ENCODE data around the gene ASRGL1. TPM values are rescaled to one million over a fixed set of nuclear protein-coding genes. Genes with fewer than 3 reads are reported as not detected.
A peak's percentile ranks its signal among the peaks of the same experiment; 100 is the strongest.

ASRGL1 gene
- total and polyA plus RNA-seq, 3 donors from 2014 or later: 101 to 295 (median 119) TPM

DNA sequence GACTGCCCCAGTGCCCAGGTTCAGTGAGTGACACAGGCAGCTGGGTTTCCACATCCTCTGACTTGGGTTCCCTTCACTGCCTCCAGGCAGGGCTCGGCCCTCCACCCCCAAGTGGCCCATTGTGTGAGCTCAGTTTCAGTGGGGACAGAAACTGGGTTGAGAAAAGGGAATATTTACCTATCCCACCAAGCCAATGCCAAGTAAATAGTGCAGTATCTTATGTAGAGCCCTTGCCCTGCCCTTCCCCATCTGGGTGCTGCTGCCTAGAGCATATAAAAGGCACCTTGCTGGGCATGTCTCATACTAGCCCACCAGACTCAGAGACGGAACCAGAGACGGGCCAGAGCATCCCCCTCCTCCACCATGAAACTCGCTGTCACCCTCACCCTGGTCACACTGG, 81.5 kb downstream of the ASRGL1 start, which contains the start of gene SCGB1A1:
TSS of gene SCGB1A1 (plus strand) at position 301 of the 400 bp plus-strand sequence. CDS start at position 364, 63 bp downstream.
- H3K27ac ChIP-seq: peak within 1 kb of the TSS; percentile 39 to 77
- no peak within 1 kb of the TSS for H3K4me3 ChIP-seq
- TF ChIP-seq POLR2A (IDR thresholded peaks at IDR 0.05): no peak
- TF ChIP-seq, protein P1, sequence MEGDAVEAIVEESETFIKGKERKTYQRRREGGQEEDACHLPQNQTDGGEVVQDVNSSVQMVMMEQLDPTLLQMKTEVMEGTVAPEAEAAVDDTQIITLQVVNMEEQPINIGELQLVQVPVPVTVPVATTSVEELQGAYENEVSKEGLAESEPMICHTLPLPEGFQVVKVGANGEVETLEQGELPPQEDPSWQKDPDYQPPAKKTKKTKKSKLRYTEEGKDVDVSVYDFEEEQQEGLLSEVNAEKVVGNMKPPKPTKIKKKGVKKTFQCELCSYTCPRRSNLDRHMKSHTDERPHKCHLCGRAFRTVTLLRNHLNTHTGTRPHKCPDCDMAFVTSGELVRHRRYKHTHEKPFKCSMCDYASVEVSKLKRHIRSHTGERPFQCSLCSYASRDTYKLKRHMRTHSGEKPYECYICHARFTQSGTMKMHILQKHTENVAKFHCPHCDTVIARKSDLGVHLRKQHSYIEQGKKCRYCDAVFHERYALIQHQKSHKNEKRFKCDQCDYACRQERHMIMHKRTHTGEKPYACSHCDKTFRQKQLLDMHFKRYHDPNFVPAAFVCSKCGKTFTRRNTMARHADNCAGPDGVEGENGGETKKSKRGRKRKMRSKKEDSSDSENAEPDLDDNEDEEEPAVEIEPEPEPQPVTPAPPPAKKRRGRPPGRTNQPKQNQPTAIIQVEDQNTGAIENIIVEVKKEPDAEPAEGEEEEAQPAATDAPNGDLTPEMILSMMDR (IDR thresholded peaks at IDR 0.05): no peak
- H3K4me1 ChIP-seq: peaks cover 15% of the 10 kb centered on the region
- H3K36me3 ChIP-seq (ENCODE audit: low read depth, missing control alignments): no peaks in the 10 kb centered on the region
- H3K9me3 ChIP-seq: no peaks in the 10 kb centered on the region
- H3K27me3 ChIP-seq: no peaks in the 10 kb centered on the region
- 78% methylated on average over 4 of the region's 4 CpGs; no CpG with 5 or more reads in 1 of the 2 donors for WGBS, 2 donors
- DNase-seq: no peak
- intact Hi-C loops (cut with DNase I; ENCODE audit: low total_unique reads): no loop called here

DNA sequence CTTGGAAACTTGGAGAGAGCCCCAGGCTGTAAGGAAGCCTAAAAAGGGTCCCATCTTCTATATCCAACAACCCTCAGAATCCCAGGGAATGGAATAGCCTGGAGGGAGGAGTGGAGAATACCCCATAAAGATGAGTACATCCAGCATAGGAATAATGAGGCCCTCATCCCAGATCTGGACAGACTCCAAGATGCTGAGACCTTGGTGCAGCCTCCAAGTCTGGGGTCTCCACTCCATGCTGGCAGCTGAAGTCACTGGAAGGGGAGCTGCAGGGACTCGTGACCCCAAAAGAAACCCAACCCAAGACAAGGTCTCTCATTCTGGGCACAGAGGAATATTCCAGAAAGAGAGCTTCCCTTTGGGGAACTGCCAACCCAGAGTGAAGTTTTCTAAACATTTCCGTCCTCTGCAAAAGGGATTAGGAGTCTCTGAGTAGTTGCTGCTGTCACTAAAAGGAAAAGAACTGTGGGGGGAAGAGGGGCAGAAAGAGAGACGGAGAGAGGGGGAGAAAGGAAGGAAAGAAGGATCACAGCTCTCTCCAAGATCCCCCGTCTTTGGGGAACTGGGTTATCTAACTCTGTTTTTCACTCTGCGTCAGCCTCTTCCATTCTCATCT, 82.2 kb downstream of the ASRGL1 start:
- intact Hi-C loops (cut with DNase I; ENCODE audit: low total_unique reads): no loop called here
- Histone ChIP-seq H3K27me3 (no peaks in the 10 kb centered on the region), H3K4me3 (no peak overlapping the region), H3K4me1 (peaks cover 15% of the 10 kb centered on the region), H3K9me3 (no peaks in the 10 kb centered on the region), H3K27ac (peak overlapping the region; percentile 39 to 77), H3K36me3 (ENCODE audit: low read depth, missing control alignments) (no peaks in the 10 kb centered on the region)
- TF ChIP-seq POLR2A (IDR thresholded peaks at IDR 0.05): no peak
- TF ChIP-seq, protein P1 (IDR thresholded peaks at IDR 0.05): no peak
- no peak for DNase-seq
- 37 to 46% methylated on average over 5 of the region's 5 CpGs for WGBS, 2 donors

DNA sequence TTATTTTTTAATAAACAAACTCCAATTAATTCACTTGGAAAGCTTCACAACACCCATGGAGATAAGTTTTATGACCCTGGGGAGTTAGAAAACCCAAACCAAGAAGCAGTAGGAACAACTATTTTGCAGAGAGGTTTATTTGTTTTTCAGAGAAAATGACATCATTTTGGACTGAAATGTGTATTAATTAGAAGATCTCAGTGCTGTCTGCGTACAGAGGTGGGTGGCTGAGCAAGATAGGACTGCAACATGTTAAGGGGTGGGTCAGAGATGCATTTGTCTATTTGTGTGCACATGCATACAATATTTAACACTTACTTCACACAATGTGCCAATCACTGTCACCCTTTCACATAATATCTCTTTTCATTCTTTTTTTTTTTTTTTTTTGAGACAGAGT, 82.7 kb downstream of the ASRGL1 start:
- TF ChIP-seq, protein P1 (IDR thresholded peaks at IDR 0.05): no peak
- no peak for TF ChIP-seq POLR2A (IDR thresholded peaks at IDR 0.05)
- Histone ChIP-seq H3K27me3 (no peaks in the 10 kb centered on the region), H3K36me3 (ENCODE audit: low read depth, missing control alignments) (no peaks in the 10 kb centered on the region), H3K27ac (peak overlapping the region; percentile 39 to 77), H3K4me1 (peaks cover 15% of the 10 kb centered on the region), H3K4me3 (no peak overlapping the region), H3K9me3 (no peaks in the 10 kb centered on the region)
- intact Hi-C loops (cut with DNase I; ENCODE audit: low total_unique reads): no loop called here
- no peak for DNase-seq
- 31 to 48% methylated on average over 1 of the region's 1 CpG for WGBS, 2 donors

DNA sequence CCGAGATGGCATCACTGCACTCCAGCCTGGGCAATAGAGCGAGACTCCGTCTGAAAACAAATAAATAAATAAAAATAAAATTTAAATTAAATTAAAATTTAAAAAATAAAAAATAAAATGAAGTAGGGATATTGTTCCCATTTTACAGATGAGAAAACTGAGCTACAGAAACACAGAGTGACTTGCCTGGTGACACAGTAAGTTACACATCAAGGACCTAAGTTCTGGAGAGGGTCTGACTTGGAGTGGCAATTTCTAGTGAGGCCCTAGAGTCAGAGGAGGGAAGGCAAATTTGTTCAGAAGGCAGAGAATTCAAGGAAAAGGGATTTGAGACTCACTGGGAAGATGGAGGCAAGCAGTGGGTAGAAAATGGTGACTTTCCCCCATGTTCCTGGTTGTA, 83.6 kb downstream of the ASRGL1 start:
- H3K4me3 ChIP-seq: no peak overlapping the region
- DNase-seq: no peak
- TF ChIP-seq POLR2A (IDR thresholded peaks at IDR 0.05): no peak
- TF ChIP-seq, protein P1 (IDR thresholded peaks at IDR 0.05): no peak
- H3K27ac ChIP-seq: peak overlapping the region in 1 of 2 donors; percentile 77
- intact Hi-C loops (cut with DNase I; ENCODE audit: low total_unique reads): no loop called here
- H3K27me3 ChIP-seq: no peaks in the 10 kb centered on the region
- WGBS, 2 donors: 94 to 95% methylated on average over 3 of the region's 3 CpGs
- no peaks in the 10 kb centered on the region for H3K9me3 ChIP-seq
- peaks cover 15% of the 10 kb centered on the region for H3K4me1 ChIP-seq
- no peaks in the 10 kb centered on the region for H3K36me3 ChIP-seq (ENCODE audit: low read depth, missing control alignments)

DNA sequence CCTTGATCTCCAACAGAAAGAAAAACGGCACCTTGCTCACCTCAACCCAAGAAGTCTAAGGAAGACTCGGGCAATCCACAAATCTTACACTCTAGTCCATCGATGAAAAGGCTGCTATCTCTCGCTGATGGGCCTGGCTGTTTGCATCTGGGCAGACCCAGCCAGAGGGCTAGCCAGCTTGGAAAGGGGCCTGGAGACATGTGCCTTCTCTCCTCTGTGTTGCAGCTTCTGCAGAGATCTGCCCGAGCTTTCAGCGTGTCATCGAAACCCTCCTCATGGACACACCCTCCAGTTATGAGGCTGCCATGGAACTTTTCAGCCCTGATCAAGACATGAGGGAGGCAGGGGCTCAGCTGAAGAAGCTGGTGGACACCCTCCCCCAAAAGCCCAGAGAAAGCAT, 84.7 kb downstream of the ASRGL1 start:
- H3K27ac ChIP-seq: no peak overlapping the region
- no peak for DNase-seq
- H3K27me3 ChIP-seq: no peaks in the 10 kb centered on the region
- no peak overlapping the region for H3K4me3 ChIP-seq
- TF ChIP-seq, protein P1 (IDR thresholded peaks at IDR 0.05): no peak
- TF ChIP-seq POLR2A (IDR thresholded peaks at IDR 0.05): no peak
- H3K36me3 ChIP-seq (ENCODE audit: low read depth, missing control alignments): no peaks in the 10 kb centered on the region
- H3K4me1 ChIP-seq: peaks cover 15% of the 10 kb centered on the region
- H3K9me3 ChIP-seq: no peaks in the 10 kb centered on the region
- 70 to 75% methylated on average over 7 of the region's 7 CpGs for WGBS, 2 donors
- intact Hi-C loops (cut with DNase I; ENCODE audit: low total_unique reads): no loop called here
